Skeletal muscle satellite cell (primary cell): Measurements from ENCODE around the gene SPHK2. TPM values are rescaled to one million over a fixed set of nuclear protein-coding genes. Genes with fewer than 3 reads are reported as not detected.
"Not testable (repeated sequence)": the region's sequence is repeated elsewhere in the genome, so short reads cannot be mapped to it uniquely, and the experiment has no call there.

Source experiments
- H3K27me3 ChIP-seq: 2 replicates; pipeline ENCODE4 v1.7.0; 2013; ENCODE audit warnings: low read length; ENCODE audit not compliant: control insufficient read depth, insufficient read depth
- H3K36me3 ChIP-seq: 2 replicates; pipeline ENCODE4 v1.7.0; 2013; ENCODE audit warnings: mild to moderate bottlenecking, control low read depth, low read length; ENCODE audit not compliant: insufficient read depth
- H3K4me1 ChIP-seq: 2 replicates; pipeline ENCODE4 v1.7.0; 2013; ENCODE audit warnings: low read length; ENCODE audit not compliant: control insufficient read depth, insufficient read depth
- H3K4me2 ChIP-seq: 2 replicates; pipeline ENCODE4 v1.7.0; 2013; ENCODE audit warnings: mild to moderate bottlenecking, low read length
- H3K4me3 ChIP-seq: 2 replicates; pipeline ENCODE4 v1.7.0; 2013; ENCODE audit warnings: low read length
- H3K9ac ChIP-seq: 2 replicates; pipeline ENCODE4 v1.7.0; 2013; ENCODE audit warnings: mild to moderate bottlenecking, low read depth, low read length, moderate library complexity
- H3K9me3 ChIP-seq: replicated peaks from 2 replicates; pipeline ENCODE4 v1.7.0; 2013; ENCODE audit warnings: mild to moderate bottlenecking, control low read depth, low read length
- total RNA-seq: library from RNA; depleted of rRNA; stranded (reverse); fragments of >200 nt; gene quantifications from 2 replicates; pipeline ENCODE4 v1.2.3, GENCODE V29; 2012; rRNA removed

Gene SPHK2
- 8.7 and 13.2 TPM in 2 replicates for total RNA-seq

- H3K9ac ChIP-seq = peak within 1 kb of the TSS; percentile 99
- H3K36me3 ChIP-seq = peaks cover 38% of the 10 kb centered on the region
- H3K27me3 ChIP-seq = no peaks in the 10 kb centered on the region
- H3K4me1 ChIP-seq = peaks cover 53% of the 10 kb centered on the region
- peak within 1 kb of the TSS; percentile 95 for H3K4me2 ChIP-seq
- peak within 1 kb of the TSS; percentile 89 for H3K4me3 ChIP-seq
- H3K9me3 ChIP-seq = no peaks in the 10 kb centered on the region
These were observed at the start of gene SPHK2, which contains the start of gene RPL18 for GRCh38 chr19:48618916-48619691. SPHK2 (plus strand) TSS chr19:48619506; CDS start chr19:48620515, 1,009 bp downstream. RPL18 (minus strand) TSS chr19:48619178; CDS start chr19:48619143, 35 bp downstream.

- no peak overlapping the region for H3K9ac ChIP-seq
- no peak overlapping the region for H3K4me3 ChIP-seq
- H3K9me3 ChIP-seq = no peaks in the 10 kb centered on the region
- H3K27me3 ChIP-seq = no peaks in the 10 kb centered on the region
- peaks cover 14% of the 10 kb centered on the region for H3K4me1 ChIP-seq
- H3K36me3 ChIP-seq = no peaks in the 10 kb centered on the region
- no peak overlapping the region for H3K4me2 ChIP-seq
These were observed 49.5 kb upstream of the SPHK2 start for GRCh38 chr19:48569814-48570213.

DNA sequence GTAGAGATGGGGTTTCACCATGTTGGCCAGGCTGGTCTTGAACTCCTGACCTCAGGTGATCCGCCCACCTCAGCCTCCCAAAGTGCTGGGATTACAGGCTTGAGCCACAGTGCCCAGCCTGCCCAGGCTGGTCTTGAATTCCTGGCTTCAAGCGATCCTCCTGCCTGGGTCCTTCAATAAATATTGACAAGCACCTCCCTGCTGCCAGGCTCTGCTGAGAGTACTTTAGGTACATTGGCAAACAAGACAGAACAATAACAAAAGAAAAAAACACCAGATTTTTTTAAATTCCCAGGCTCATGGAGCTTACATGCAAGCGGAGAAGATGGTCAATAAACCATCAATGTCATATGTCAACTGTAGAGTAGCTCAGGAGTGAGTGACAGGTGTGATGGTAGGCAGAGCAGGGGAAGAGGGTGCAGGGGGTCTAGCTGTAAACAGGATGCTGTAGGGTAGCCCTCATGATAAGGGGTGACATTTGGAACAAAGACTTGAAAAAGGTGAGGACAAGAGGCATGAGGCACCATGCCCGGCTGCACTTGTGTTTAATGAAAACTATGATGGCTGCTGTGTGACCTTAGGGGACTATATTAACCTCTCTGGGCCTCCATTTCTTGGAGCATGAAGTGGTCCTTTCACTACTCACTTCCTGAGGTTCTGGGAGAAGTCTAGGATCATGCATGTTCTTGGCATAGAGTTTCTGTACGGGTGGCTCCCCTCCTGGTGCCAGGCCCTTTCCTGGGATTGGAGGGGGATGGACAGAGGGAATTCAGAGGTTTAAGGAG is 47.7 kb upstream of the SPHK2 start:
- H3K9ac ChIP-seq = no peak overlapping the region
- no peaks in the 10 kb centered on the region for H3K27me3 ChIP-seq
- H3K4me3 ChIP-seq = no peak overlapping the region
- H3K36me3 ChIP-seq = no peaks in the 10 kb centered on the region
- H3K9me3 ChIP-seq = no peaks in the 10 kb centered on the region
- H3K4me1 ChIP-seq = peaks cover 14% of the 10 kb centered on the region
- no peak overlapping the region for H3K4me2 ChIP-seq

- Histone ChIP-seq H3K9me3 (no peaks in the 10 kb centered on the region), H3K9ac (no peak overlapping the region), H3K4me2 (no peak overlapping the region), H3K4me1 (peaks cover 8% of the 10 kb centered on the region), H3K36me3 (no peaks in the 10 kb centered on the region), H3K4me3 (no peak overlapping the region), H3K27me3 (no peaks in the 10 kb centered on the region)
These were observed 46.2 kb upstream of the SPHK2 start for GRCh38 chr19:48573163-48573505.

GRCh38 chr19:48575931-48576622 is 43.2 kb upstream of the SPHK2 start:
- H3K9me3 ChIP-seq = no peaks in the 10 kb centered on the region
- H3K4me2 ChIP-seq = no peak overlapping the region
- no peak overlapping the region for H3K4me3 ChIP-seq
- H3K9ac ChIP-seq = no peak overlapping the region
- H3K4me1 ChIP-seq = no peaks in the 10 kb centered on the region
- H3K36me3 ChIP-seq = no peaks in the 10 kb centered on the region
- H3K27me3 ChIP-seq = no peaks in the 10 kb centered on the region

GRCh38 chr19:48577908-48578307 is 41.4 kb upstream of the SPHK2 start:
- not testable (repeated sequence) for H3K36me3 ChIP-seq, H3K9ac ChIP-seq, H3K9me3 ChIP-seq, H3K4me1 ChIP-seq, H3K4me2 ChIP-seq, H3K27me3 ChIP-seq, H3K4me3 ChIP-seq

DNA sequence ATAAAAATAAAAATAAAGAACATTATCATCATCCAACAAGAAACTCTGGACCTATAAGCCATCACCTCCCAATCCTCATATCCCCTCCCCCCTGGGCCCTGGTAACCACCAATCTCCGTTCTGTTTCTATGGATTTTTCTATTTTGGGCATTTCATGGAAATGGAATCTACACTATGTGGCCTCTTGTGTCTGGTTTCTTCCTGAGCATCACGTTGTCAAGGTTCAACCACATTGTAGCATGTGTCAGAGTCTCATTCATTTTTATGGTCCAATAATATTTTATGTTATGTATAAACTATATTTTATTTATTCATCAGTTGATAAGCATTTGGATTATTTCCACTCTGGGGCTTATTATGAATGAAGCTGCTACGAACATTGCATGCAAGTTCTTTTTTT is 40.4 kb upstream of the SPHK2 start:
- no peak overlapping the region for H3K4me2 ChIP-seq
- H3K4me1 ChIP-seq = peaks cover under 1% of the 10 kb centered on the region
- H3K9ac ChIP-seq = no peak overlapping the region
- no peak overlapping the region for H3K4me3 ChIP-seq
- H3K27me3 ChIP-seq = no peaks in the 10 kb centered on the region
- no peaks in the 10 kb centered on the region for H3K36me3 ChIP-seq
- no peaks in the 10 kb centered on the region for H3K9me3 ChIP-seq

- Histone ChIP-seq H3K36me3 (no peaks in the 10 kb centered on the region), H3K9me3 (no peaks in the 10 kb centered on the region), H3K4me1 (peaks cover 3% of the 10 kb centered on the region), H3K27me3 (no peaks in the 10 kb centered on the region), H3K4me3 (no peak overlapping the region), H3K4me2 (no peak overlapping the region), H3K9ac (no peak overlapping the region)
These were observed 37.1 kb upstream of the SPHK2 start for GRCh38 chr19:48582168-48582567.

- H3K4me2 ChIP-seq = no peak overlapping the region
- peaks cover 7% of the 10 kb centered on the region for H3K4me1 ChIP-seq
- H3K4me3 ChIP-seq = no peak overlapping the region
- no peak overlapping the region for H3K9ac ChIP-seq
- H3K27me3 ChIP-seq = no peaks in the 10 kb centered on the region
- no peaks in the 10 kb centered on the region for H3K9me3 ChIP-seq
- no peaks in the 10 kb centered on the region for H3K36me3 ChIP-seq
These were observed 31.9 kb upstream of the SPHK2 start for GRCh38 chr19:48587387-48587786.

GRCh38 chr19:48588670-48589401 is 30.5 kb upstream of the SPHK2 start:
- peak overlapping the region; percentile 73 for H3K4me2 ChIP-seq
- peaks cover 7% of the 10 kb centered on the region for H3K4me1 ChIP-seq
- no peaks in the 10 kb centered on the region for H3K27me3 ChIP-seq
- no peaks in the 10 kb centered on the region for H3K36me3 ChIP-seq
- H3K9ac ChIP-seq = peak overlapping the region; percentile 3
- peak overlapping the region; percentile 51 for H3K4me3 ChIP-seq
- no peaks in the 10 kb centered on the region for H3K9me3 ChIP-seq

- no peaks in the 10 kb centered on the region for H3K27me3 ChIP-seq
- no peaks in the 10 kb centered on the region for H3K36me3 ChIP-seq
- H3K4me2 ChIP-seq = no peak overlapping the region
- H3K9ac ChIP-seq = no peak overlapping the region
- no peak overlapping the region for H3K4me3 ChIP-seq
- H3K9me3 ChIP-seq = no peaks in the 10 kb centered on the region
- H3K4me1 ChIP-seq = peaks cover 4% of the 10 kb centered on the region
These were observed 28.3 kb upstream of the SPHK2 start for GRCh38 chr19:48591021-48591420.
